Activated CD4-positive, alpha-beta T cell treated with anti-CD3 and anti-CD28 coated beads for 1 hour (primary cell): Measurements from ENCODE around the gene ZBTB48.

ENCODE experiments used
- DNase-seq: peaks from one replicate; pipeline ENCODE4 v3.0.0-alpha.2; 2020

Gene ZBTB48

GRCh38 chr1:6574025-6574620 is 5.7 kb upstream of the ZBTB48 start:
- DNase-seq: no peak

- DNase-seq: no peak
These were observed 5.0 kb upstream of the ZBTB48 start for GRCh38 chr1:6574818-6575217.

- no peak for DNase-seq
These were observed 1.8 kb upstream of the ZBTB48 start for GRCh38 chr1:6577831-6578525.

- no peak for DNase-seq
These were observed 995 bp upstream of the ZBTB48 start for GRCh38 chr1:6578624-6579373.

- DNase-seq: no peak
These were observed 362 bp downstream of the ZBTB48 start for GRCh38 chr1:6580119-6580592.

GRCh38 chr1:6580593-6581409 is 1.0 kb downstream of the ZBTB48 start:
- no peak for DNase-seq

- DNase-seq: no peak
These were observed 1.9 kb downstream of the ZBTB48 start for GRCh38 chr1:6581561-6582305.

- DNase-seq: no peak
These were observed 2.6 kb downstream of the ZBTB48 start for GRCh38 chr1:6582370-6582769.

GRCh38 chr1:6584126-6585080 is 4.6 kb downstream of the ZBTB48 start:
- DNase-seq: no peak

- DNase-seq: no peak
These were observed 5.4 kb downstream of the ZBTB48 start for GRCh38 chr1:6585081-6585722.

GRCh38 chr1:6585841-6586240 is 6.0 kb downstream of the ZBTB48 start:
- DNase-seq: no peak

GRCh38 chr1:6586404-6586816 is 6.6 kb downstream of the ZBTB48 start:
- no peak for DNase-seq

GRCh38 chr1:6587261-6588005 is 7.6 kb downstream of the ZBTB48 start:
- DNase-seq: no peak

GRCh38 chr1:6588128-6588892 is 8.5 kb downstream of the ZBTB48 start:
- no peak for DNase-seq

GRCh38 chr1:6588893-6589520 is 9.2 kb downstream of the ZBTB48 start:
- no peak for DNase-seq

- no peak for DNase-seq
These were observed 10.3 kb downstream of the ZBTB48 start for GRCh38 chr1:6590046-6590445.

GRCh38 chr1:6591222-6591621 is 11.4 kb downstream of the ZBTB48 start:
- DNase-seq: no peak

GRCh38 chr1:6591644-6592043 is 11.8 kb downstream of the ZBTB48 start:
- no peak for DNase-seq

- DNase-seq: no peak
These were observed 12.6 kb downstream of the ZBTB48 start for GRCh38 chr1:6592441-6592840.
